ENCODE measurements around the gene RPS6KC1.
"Not testable (repeated sequence)": the region's sequence is repeated elsewhere in the genome, so short reads cannot be mapped to it uniquely, and the experiment has no call there.

The RPS6KC1 gene

GRCh38 chr1:213051127-213051880, at the start of gene RPS6KC1:
RPS6KC1 (plus strand) TSS chr1:213051241; CDS start chr1:213051405, 164 bp downstream.
- in situ Hi-C loops (cut with MboI; ENCODE audit: low sequenced_read_pairs), result no loop called here

- in situ Hi-C loops (cut with MboI; ENCODE audit: low sequenced_read_pairs), result no loop called here
Measured at GRCh38 chr1:213003256-213003655, 47.8 kb upstream of the RPS6KC1 start.

GRCh38 chr1:213008564-213008963, 42.5 kb upstream of the RPS6KC1 start:
- in situ Hi-C loops (cut with MboI; ENCODE audit: low sequenced_read_pairs), result no loop called here

- in situ Hi-C loops (cut with MboI; ENCODE audit: low sequenced_read_pairs), result no loop called here
Measured at GRCh38 chr1:213014642-213015041, 36.4 kb upstream of the RPS6KC1 start.

- in situ Hi-C loops (cut with MboI; ENCODE audit: low sequenced_read_pairs), result no loop called here
Measured at GRCh38 chr1:213015099-213016050, 35.7 kb upstream of the RPS6KC1 start, which contains the start of gene ANGEL2. ANGEL2 (minus strand) TSS chr1:213015867; CDS start chr1:213015671, 196 bp downstream.

GRCh38 chr1:213017447-213018273, 33.4 kb upstream of the RPS6KC1 start:
- in situ Hi-C loops (cut with MboI; ENCODE audit: low sequenced_read_pairs), result no loop called here

GRCh38 chr1:213019450-213019849, 31.6 kb upstream of the RPS6KC1 start:
- in situ Hi-C loops (cut with MboI; ENCODE audit: low sequenced_read_pairs), result no loop called here

- in situ Hi-C loops (cut with MboI; ENCODE audit: low sequenced_read_pairs), result no loop called here
Measured at GRCh38 chr1:213020016-213020415, 31.0 kb upstream of the RPS6KC1 start.

- in situ Hi-C loops (cut with MboI; ENCODE audit: low sequenced_read_pairs), result not testable (repeated sequence)
Measured at GRCh38 chr1:213027024-213027423, 24.0 kb upstream of the RPS6KC1 start.

- in situ Hi-C loops (cut with MboI; ENCODE audit: low sequenced_read_pairs), result no loop called here
Measured at GRCh38 chr1:213032651-213033050, 18.4 kb upstream of the RPS6KC1 start.

- in situ Hi-C loops (cut with MboI; ENCODE audit: low sequenced_read_pairs), result no loop called here
Measured at GRCh38 chr1:213034713-213035112, 16.3 kb upstream of the RPS6KC1 start.

GRCh38 chr1:213035573-213035972, 15.5 kb upstream of the RPS6KC1 start:
- in situ Hi-C loops (cut with MboI; ENCODE audit: low sequenced_read_pairs), result no loop called here

- in situ Hi-C loops (cut with MboI; ENCODE audit: low sequenced_read_pairs), result no loop called here
Measured at GRCh38 chr1:213041443-213041842, 9.6 kb upstream of the RPS6KC1 start.

GRCh38 chr1:213045321-213046226, 5.5 kb upstream of the RPS6KC1 start:
- in situ Hi-C loops (cut with MboI; ENCODE audit: low sequenced_read_pairs), result not testable (repeated sequence)

- in situ Hi-C loops (cut with MboI; ENCODE audit: low sequenced_read_pairs), result no loop called here
Measured at GRCh38 chr1:213049232-213049631, 1.8 kb upstream of the RPS6KC1 start.

- in situ Hi-C loops (cut with MboI; ENCODE audit: low sequenced_read_pairs), result no loop called here
Measured at GRCh38 chr1:213050745-213051126, 305 bp upstream of the RPS6KC1 start.

GRCh38 chr1:213051881-213052202, 801 bp downstream of the RPS6KC1 start:
- in situ Hi-C loops (cut with MboI; ENCODE audit: low sequenced_read_pairs), result no loop called here

GRCh38 chr1:213053455-213053854, 2.4 kb downstream of the RPS6KC1 start:
- in situ Hi-C loops (cut with MboI; ENCODE audit: low sequenced_read_pairs), result no loop called here

- in situ Hi-C loops (cut with MboI; ENCODE audit: low sequenced_read_pairs), result no loop called here
Measured at GRCh38 chr1:213054142-213054541, 3.1 kb downstream of the RPS6KC1 start.

Measured in HL-60/S4 (cell line).